Fibroblast of skin of right biceps (primary cell): Measurements from ENCODE around the gene TAX1BP1.

Source experiments
- DNase-seq: peaks from one replicate; pipeline ENCODE4 v3.0.0-alpha.2; 2013

The TAX1BP1 gene

DNA sequence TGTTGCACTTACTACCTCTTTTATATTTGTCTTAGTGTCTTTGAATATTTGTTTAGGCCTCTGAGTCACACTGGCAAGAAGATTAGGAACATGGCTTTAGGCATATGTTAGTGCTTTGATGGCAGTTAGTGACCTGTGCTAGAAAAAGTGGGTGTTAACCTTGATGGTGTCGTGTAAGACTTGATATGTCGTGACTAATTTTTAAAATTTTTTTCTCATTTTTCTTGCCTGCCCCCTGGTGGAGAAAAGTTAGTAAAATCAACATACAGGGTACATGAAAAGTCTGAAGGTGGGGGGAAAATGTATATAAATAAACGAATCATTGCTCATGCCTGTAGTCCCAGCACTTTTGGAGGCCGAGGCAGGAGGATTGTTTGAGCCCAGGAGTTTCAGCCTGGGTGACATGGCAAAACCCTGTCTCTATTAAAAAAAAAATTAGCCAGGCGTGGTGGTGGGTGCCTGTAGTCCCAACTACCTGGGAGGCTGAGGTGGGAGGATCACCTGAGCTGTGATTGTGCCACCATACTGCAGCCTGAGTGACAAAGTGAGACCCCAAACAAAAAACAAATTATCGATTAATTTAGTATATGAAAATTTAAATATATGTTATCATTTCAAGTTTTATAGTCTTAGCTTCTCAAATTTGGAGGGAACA, 44.6 kb downstream of the TAX1BP1 start:
- DNase-seq: peak; percentile 67

DNA sequence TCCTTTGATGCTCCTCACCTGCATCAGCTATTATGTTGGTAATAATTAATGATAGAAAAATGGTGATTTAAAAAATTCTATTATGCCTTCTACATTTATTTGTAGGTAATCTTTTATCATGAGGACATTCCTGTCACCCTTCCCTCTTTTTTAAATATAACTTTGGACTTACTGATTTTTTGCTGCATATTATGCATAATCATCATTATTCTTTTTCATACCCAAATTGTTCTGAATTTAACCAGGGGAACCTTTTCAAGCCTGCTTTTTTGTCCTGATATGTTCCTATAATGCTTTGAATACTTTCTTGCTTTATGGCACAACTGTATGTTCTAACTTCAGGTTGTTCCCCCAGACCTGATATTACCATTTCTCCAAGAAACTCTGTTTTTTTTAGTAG, 48.5 kb downstream of the TAX1BP1 start:
- no peak for DNase-seq

DNA sequence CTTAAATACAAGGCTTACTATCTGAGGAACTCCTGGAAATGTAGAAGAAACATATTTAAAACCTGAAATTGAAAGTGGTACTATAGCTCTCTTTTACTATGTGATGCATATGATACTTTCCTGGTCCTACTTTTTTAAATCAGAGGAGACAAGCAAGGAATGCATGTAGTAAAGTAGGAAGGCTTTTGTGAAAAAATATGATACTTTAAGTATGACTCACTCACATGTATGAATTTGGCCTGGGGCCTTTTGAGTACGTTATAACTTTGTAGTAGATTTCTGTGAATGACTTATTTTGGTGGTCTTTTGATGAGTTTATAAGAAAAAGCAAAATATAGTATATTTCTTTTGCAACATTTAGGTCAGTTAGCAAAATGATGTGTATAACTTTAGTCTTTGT, 53.8 kb downstream of the TAX1BP1 start:
- peak; percentile 44 for DNase-seq

DNA sequence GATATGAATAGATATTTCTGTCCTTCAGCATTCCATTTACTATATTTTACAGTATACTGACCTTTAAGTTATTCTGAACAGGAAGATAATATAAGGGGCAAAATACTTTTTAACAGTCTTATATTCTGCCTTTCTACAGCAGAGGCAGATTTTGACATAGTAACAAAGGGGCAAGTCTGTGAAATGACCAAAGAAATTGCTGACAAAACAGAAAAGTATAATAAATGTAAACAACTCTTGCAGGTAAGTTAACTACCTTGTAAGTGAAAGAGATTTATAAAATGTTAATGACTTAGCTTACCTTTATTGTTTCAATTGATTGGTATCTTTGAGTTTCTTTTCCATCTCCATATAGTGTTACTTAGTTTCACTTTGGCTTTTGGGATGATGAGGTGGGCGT, 56.0 kb downstream of the TAX1BP1 start:
- DNase-seq: no peak

DNA sequence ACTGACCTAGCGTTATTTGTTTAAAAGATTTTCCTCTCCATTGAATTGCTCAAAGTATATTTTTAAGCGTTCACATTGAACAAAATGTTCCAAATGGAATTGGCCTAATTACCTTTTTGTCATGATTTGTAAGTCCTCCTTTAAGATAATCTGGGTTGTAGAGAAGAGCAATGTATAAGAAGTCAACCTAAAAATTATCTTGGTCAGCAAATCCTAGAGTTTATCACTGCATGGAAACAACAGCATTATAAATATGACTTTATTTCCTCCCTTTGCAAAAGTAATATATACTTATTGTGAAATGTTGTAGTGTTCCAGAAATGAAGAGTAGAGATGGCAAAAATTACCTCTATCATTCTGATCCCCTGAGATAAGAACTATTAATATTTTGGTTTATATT, 59.2 kb downstream of the TAX1BP1 start:
- DNase-seq: no peak

DNA sequence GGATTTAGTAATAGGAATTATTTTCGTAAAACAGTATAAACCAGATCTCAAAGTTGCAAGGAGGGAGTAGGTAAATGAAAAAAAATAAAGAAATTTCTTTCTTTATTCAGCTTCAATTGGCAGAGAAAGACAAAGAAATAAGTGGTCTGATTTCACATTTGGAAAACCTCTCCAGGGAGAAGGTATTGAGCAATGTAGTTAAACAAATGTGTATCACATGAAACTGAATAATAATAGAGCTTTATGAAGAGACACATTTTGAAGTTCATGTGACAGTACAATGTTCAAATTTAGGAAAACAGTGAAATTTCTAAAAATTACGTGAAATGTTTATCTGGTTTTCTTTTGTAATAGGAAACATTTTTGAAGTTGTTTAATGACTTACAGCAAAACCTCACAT, 63.0 kb downstream of the TAX1BP1 start:
- peak; percentile 8 for DNase-seq

DNA sequence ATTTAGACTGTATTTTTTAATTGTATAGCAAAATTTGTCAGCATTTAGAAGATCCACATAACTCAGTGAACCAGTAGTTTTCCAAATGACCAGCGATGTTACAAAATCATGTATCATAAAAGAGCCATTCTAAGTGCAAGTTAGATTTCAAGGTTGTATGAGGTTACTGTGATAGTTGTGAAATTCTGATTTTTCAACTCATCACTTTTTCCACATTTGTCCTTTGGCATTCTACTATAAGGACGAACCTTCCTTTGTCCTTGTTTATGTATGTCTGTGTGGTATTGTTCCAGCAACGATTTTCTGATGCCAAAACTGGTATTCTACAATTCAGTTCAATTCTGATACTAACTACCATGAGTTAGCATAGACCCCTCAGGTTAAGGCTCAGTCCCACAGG, 64.2 kb downstream of the TAX1BP1 start:
- DNase-seq: no peak

DNA sequence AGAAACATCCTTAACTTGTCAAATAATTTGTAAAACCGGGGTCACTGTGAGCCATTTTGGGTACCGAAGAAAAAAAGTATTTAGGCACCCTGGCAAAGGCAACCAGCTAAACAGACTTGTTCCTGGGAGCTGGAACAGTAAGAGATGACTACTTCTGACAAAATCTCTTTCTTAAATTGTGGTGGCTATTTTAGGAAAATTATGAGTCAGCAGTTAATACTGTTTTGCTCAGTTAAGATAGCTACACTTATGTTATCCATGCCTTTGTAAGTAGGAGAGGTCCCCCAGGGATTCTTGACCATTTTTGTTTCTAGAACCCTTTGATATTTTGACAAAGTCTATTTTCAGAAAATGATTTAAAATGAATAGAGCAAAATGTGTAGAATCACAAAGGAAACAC, 68.7 kb downstream of the TAX1BP1 start:
- peak; percentile 77 for DNase-seq

DNA sequence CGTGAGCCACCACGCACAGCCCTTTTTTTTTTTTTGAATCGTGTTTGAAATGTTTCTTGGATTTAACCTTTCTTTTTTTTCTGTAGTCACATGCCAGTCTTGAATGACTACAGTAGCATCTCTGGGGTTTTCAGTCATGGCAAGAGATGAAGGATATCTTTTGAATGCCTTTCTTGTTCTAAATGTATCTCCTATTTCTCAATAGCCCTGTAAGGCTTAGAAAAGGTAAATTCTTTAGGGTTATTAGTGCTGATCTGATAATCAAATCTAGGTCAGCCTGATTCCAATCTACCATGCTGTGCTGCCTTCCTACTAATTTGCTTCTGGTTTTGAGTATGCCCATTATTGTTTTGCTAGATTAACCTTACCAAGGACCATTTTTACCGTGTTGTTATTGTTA, 70.2 kb downstream of the TAX1BP1 start:
- DNase-seq: no peak

DNA sequence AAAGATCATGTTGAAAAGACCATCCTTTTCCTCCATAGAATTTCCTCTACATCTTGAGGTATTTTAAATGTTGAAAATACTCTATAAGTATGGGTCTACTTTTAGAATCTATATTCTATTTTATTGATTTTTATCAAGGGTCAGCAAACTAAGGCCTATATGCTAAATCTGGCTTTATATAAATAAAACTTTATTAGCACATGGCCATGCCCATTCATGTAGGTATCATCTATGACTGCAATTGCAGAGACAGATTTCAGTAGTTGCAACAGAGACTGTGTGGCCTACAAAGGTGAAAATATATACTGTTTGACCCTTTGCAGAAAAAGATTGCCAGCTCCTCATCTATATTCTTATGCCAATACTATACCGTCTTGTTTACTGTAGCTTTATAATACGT, 72.7 kb downstream of the TAX1BP1 start:
- DNase-seq: no peak

DNA sequence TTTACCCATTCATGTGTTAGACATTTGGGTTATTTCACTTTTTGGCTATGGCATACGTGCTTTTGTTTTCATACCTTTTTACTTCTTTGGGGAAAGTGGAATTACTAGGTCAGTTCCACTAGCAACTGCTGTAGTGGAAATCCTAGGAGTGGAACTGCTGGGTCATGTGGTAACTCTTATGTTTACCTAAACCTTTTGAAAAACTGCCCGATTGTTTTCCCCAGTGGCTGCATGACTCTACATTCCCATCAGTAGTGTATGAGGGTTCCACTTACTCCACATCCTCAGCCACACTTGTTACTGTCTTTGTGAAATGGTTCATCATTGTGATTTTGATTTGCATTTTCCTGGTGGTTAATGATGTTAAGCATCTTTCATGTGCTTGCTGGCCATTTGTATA, 82.3 kb downstream of the TAX1BP1 start:
- DNase-seq: no peak

DNA sequence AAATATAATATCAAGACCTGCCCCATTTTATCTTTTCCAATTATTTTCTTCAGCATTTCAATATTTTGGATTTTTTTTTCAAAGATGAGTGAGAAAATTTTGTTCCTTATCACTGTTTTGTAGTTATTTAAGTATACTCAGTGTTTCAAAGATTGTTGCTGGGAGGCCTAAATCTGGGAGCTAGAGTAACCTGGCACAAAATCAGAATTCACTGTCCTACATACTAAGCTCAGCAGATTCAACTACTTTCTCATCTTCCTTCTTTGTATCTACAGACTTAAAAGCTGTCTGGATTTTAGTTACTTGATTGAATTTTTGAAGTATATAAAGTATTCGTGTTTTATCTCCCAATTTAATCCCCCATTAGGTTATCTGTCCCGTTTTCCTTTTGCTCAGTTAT, 85.9 kb downstream of the TAX1BP1 start:
- no peak for DNase-seq

DNA sequence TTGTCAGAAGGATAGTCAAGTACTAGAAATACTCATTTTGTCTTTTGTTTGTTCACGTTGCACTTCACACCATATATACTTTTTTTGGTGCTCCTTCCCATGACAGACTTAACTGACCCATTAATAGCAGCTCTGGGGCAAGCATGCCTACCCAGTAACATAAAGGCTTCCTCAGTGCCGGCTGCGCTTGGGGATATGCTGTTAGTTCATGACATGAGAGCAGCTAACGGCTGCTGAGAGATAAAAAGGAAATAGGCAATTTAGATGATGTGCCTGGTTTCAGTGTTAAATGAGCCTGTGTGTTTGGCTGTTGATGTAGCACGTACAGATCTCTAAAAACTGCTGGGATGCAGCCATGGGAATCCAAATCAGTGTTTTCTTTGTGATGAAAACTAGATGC, 86.4 kb downstream of the TAX1BP1 start:
- DNase-seq: no peak

DNA sequence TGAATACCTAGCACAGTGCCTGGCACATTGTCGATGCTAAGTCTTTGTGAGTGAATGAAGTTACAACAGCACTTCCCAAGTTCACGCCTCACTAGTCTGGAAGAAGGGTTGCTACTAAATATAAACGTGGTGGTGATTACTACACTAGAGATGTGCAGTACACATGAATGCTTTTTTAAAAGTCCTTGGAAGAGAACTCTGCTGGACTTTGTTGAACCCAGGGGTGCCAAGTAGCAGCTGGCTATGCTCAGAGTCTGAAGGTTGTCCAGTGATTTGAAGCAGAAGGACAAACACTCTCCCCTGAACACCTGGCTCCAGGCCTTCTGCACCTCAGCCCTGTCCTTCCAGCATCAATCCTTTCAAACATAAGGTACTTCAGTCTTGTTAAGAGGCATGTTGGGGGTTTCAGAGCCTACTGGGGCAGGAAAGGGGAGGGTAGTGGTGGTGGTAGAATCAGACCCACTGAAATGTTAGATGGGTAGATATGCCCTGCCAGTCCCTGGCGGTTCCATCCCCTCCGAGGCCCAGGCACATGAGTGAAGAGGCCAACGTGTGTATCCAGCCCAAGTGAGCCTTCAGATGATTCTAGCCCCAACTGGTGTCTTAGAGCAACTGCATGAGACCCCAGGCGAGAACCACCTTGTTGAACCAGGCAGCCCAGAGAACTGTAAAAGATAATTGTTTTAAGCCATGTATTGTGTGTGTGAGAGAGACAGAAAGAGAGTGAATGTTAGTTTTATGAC, 94.4 kb downstream of the TAX1BP1 start:
- no peak for DNase-seq

DNA sequence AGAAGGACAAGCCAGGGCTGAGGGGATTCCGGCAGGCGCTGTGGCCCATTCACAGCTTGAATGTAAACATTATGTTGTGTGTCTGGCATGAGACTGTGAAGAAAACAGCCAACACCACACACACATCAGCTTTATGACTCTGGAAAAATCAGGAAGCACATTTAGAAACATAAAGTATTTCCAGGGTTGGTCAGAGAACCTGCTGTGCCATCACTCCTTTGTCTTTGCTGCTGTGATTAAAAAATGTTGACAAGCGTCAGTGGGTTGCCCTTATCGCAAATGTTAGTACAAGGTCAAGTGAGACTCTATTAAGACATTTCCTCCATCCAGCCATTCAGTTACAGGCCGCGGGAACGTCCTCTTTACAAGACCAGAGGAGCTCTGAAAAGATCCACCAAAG, 95.4 kb downstream of the TAX1BP1 start:
- DNase-seq: no peak

DNA sequence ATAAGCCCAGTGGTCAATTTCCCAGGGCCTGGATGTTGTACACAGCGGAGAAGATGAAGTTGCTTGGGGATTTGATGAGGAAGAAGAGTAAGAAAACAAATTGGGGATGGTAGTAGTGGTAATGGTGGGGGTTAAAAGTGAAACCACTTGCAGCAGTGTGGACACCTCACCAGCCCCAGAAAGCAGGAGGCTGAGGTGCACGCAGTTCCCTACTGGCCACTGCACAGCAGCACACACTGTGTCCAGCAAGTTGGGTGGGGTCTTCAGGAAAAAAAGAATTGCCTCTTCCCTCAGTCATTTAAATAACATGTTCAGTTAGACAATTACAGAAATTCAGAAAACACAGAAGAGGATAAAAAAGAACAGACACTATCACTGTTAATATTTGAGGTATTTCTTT, 96.6 kb downstream of the TAX1BP1 start:
- no peak for DNase-seq

DNA sequence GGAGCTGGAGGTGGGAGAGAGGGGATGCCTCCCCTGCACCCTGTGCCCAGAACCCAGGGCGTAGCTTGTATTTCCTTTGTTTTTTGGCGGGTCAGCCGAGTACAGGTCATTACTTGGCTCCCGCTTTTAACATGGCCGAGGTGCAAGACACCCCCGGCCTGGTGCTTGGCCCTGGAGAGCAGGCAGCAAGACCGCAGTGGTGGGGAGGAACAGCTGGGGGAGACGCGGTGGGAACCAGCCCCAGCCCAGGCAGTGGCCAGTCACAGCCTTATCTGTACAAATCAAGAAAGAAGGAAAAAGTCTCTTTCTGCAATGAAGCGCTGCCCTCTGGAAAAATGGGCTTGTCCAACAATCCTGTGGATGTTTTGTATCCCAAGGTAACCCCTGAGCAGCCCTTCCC, 99.1 kb downstream of the TAX1BP1 start:
- no peak for DNase-seq

DNA sequence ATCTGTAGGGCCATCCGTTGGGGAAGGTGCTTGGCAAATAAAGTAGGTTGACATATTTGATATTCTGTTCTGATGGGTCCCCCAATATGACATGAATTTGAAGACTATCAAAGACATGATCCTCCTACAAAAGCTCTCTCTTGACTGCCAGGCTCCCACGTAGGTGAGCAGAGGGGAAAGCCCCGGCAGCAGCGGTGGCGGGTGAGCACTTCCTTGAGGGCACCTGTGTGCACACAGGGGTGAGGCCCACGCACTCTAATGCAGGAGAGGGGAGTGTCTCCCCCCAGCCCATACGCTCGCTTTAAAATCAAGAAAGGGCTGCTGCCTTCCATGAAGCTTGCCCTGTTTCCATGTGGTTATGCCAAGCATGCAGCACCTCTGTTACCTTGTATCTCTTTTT, 100.4 kb downstream of the TAX1BP1 start:
- DNase-seq: no peak

DNA sequence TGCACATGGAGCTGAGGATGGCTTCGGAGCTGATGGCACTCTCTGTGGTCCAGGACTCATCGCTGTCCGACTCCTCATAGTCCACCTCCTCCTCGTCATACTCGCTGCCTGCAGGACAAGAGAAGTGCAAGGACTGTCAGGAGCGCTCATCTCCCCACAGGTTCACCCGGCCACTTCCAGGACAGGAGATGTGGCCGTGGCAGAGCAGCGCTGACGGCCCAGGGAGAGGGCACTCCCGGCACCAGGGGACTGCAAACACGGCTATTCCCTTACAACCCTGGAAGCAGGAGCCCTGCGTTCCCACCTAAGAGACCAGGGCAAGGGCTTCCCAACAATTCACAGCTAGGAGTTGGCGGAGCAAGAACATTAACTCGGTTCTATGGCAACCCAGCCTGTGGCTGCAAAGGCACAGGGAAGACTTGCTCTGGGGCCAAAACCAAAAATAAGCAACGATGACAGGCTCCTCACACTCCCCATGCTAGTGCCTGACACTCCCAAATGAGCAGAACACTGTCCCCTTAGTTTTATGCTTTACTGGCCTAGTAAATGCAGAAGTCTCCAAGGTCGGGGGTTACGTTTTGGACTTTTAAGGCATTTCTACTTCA, 100.9 kb downstream of the TAX1BP1 start:
- no peak for DNase-seq

DNA sequence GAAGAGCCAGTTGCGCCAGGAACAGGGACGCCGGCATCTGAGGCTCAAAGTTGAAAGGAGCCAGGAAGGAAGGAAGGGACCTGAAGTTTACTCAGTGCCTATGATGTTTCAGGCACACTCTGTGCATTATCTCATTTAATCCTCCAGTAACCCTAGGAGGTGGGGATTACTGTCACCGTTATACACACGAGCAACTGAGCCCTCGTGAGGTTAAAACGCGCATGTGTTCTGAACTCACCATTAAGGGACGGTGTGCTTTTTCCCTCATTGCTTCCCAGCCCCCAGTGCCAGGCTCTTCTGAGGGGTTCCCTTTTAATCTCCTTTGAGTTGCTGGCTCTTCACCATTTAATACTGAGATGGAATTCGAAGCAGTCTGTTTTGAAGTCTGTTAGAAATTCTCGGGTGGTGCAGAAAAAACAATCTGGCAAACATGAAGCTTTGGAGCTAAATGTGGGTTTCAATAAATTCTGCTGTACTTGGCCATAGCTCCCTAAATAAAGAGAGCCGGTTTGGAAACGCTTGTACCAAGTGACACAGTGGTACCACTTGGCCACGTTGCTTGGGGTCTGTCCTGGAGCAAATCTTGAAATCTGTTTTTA, 102.2 kb downstream of the TAX1BP1 start:
- DNase-seq: peak; percentile 20

DNA sequence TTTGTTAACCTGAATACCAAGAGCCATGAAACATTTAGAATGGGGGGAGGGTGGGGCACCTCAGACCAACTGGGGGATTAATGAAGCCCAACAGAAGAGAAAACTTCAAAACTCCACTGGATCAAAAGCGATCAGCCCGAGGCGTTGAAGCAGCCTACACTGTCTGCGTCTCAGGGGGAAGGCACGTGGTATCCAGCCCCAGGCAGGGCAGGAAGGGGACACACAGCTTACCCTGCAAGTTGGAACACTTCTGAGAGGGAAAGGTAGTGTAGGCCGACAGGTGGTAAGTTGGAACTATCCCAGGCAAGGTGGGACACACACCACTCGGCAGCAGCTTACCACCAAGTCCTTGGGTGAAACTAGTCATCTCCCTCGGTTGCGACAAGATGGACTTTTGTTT, 102.9 kb downstream of the TAX1BP1 start:
- peak; percentile 6 for DNase-seq

DNA sequence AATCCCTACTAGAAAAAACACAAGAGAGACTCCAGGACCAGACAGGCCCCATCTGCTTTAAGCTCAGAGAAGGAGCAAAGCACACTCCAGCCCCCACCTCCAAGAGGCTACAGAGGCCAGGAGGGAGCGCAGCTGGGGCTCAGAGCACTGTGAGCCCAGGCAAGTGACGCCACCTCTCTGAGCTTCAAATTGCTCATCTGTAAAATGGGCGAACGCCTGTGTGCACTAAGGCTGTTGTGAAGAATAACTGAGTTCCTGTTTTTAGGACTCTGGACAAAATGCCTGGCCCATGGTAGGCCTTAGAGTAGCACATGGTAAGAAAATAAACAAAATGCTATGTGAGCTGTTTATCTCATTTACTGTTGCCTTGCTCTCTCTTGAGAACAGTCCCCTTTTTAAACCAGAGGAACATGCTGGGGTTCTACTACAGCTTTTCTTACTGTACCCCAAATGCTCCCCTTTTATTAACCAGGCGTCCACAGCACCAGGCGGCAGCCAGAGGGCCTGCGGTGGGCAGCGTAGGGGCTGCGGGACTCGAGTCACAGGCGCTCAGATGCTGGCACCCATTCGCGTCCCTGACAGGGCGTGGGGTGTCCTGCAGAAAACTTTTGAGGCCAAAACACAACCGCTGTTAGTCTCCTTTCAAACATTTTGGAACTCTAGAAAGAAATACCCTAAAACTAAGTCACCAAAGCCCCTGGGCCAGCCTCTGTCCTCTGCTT, 103.8 kb downstream of the TAX1BP1 start:
- DNase-seq: no peak

DNA sequence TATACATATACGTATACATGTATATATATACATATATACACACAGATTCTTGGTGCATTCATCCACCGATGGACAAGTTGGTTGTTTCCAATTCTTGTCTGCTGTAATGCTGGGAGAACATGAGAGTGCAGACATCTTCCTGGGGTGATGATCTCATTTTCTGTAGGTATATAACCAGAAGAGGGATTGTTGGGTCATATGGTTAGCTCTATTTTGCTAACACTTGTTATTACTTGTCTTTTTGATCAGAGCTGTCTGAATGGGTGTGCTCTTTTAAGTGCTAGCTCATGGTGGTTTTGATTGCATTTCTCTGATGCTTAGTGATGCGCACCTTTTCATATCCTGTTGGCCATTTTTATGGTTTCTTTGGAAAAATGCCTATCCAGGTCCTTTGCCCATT, 106.4 kb downstream of the TAX1BP1 start:
- no peak for DNase-seq
